Suprapubic skin (tissue), 3 donors: ENCODE data around the gene SDHA.

Experiments used
- EP300 ChIP-seq: sonication (generic); formaldehyde crosslinking; IDR thresholded peaks from one replicate; pipeline ENCODE4 v1.6.1; 2017; ENCODE audit warnings: antibody characterized with exemption
- POLR2A ChIP-seq, 2 donors: fragments of 450-650 bp; IDR thresholded peaks; one replicate each; pipeline ENCODE4 v1.6.1; 2017; ENCODE audit warnings: antibody characterized with exemption in 2 of 2, mild to moderate bottlenecking in 2 of 2, moderate library complexity in 2 of 2
- TF ChIP-seq, protein P1 (sequence below), 2 donors: fragments of 200-600 bp in 1 of 2; fragments of 450-650 bp in 1 of 2; sonication (generic) in 1 of 2; IDR thresholded peaks; one replicate each; pipeline ENCODE4 v1.5.1; 2016 to 2019; ENCODE audit warnings: antibody characterized with exemption in 2 of 2, mild to moderate bottlenecking in 1 of 2, moderate library complexity in 1 of 2

DNA sequence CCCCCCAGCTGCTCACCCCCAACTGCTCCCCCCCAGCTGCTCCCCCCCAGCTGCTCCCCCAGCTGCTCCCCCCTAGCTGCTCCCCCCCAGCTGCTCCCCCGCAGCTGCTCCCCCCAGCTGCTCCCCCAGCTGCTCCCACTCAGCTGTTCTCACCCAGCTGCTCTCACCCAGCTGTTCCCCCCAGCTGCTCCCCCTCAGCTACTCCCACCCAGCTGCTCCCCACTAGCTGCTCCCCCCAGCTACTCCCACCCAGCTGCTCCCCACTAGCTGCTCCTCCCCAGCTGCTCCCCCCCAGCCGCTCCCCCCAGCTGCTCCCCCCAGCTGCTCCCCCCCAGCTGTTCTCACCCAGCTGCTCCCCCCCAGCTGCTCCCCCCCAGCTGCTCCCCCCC is 80.6 kb downstream of the SDHA start:
- TF ChIP-seq, protein P1, sequence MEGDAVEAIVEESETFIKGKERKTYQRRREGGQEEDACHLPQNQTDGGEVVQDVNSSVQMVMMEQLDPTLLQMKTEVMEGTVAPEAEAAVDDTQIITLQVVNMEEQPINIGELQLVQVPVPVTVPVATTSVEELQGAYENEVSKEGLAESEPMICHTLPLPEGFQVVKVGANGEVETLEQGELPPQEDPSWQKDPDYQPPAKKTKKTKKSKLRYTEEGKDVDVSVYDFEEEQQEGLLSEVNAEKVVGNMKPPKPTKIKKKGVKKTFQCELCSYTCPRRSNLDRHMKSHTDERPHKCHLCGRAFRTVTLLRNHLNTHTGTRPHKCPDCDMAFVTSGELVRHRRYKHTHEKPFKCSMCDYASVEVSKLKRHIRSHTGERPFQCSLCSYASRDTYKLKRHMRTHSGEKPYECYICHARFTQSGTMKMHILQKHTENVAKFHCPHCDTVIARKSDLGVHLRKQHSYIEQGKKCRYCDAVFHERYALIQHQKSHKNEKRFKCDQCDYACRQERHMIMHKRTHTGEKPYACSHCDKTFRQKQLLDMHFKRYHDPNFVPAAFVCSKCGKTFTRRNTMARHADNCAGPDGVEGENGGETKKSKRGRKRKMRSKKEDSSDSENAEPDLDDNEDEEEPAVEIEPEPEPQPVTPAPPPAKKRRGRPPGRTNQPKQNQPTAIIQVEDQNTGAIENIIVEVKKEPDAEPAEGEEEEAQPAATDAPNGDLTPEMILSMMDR (IDR thresholded peaks at IDR 0.05), result no peak
- TF ChIP-seq EP300 (no peak), POLR2A (IDR thresholded peaks at IDR 0.05) (no peak)
